Hepatocyte (in vitro differentiated cells): ENCODE results near the gene USH2A. TPM values are rescaled to one million over a fixed set of nuclear protein-coding genes. Genes with fewer than 3 reads are reported as not detected.

Experiments
- DNase-seq: peaks from one replicate; pipeline ENCODE4 v3.0.0-alpha.2; 2016; ENCODE audit warnings: low spot score
- H2AFZ ChIP-seq: fragments of 200-600 bp; sonication (generic); 2 replicates; pipeline ENCODE4 v1.6.0; 2016; ENCODE audit warnings: antibody characterized with exemption, mild to moderate bottlenecking
- H3K27ac ChIP-seq: fragments of 200-600 bp; sonication (generic); 2 replicates; pipeline ENCODE4 v1.5.1; 2016; ENCODE audit warnings: mild to moderate bottlenecking
- H3K27me3 ChIP-seq: fragments of 200-600 bp; sonication (generic); 2 replicates; pipeline ENCODE4 v1.6.1; 2016
- H3K36me3 ChIP-seq: fragments of 200-600 bp; sonication (generic); replicated peaks from 2 replicates; pipeline ENCODE4 v1.5.1; 2016; ENCODE audit warnings: low read depth; ENCODE audit not compliant: insufficient read depth
- H3K4me1 ChIP-seq: fragments of 200-600 bp; sonication (generic); 2 replicates; pipeline ENCODE4 v1.5.1; 2016; ENCODE audit warnings: mild to moderate bottlenecking, moderate library complexity; ENCODE audit not compliant: insufficient read depth
- H3K4me2 ChIP-seq: fragments of 200-600 bp; sonication (generic); 2 replicates; pipeline ENCODE4 v1.6.0; 2016
- H3K4me3 ChIP-seq: fragments of 200-600 bp; sonication (generic); 2 replicates; pipeline ENCODE4 v1.5.1; 2016; ENCODE audit warnings: mild to moderate bottlenecking
- H3K79me2 ChIP-seq: fragments of 200-600 bp; sonication (generic); 2 replicates; pipeline ENCODE4 v1.6.0; 2017; ENCODE audit warnings: mild to moderate bottlenecking
- H3K9me2 ChIP-seq: fragments of 200-600 bp; sonication (generic); replicated peaks from 2 replicates; pipeline ENCODE4 v1.6.0; 2017; ENCODE audit warnings: mild to moderate bottlenecking; ENCODE audit not compliant: insufficient read depth
- H3K9me3 ChIP-seq: fragments of 200-600 bp; sonication (generic); 2 replicates; pipeline ENCODE4 v1.5.1; 2016; ENCODE audit warnings: low read depth, mild to moderate bottlenecking
- H4K20me1 ChIP-seq: fragments of 200-600 bp; sonication (generic); 2 replicates; pipeline ENCODE4 v1.6.0; 2016; ENCODE audit warnings: mild to moderate bottlenecking; ENCODE audit not compliant: insufficient read depth, poor library complexity, severe bottlenecking
- CTCF ChIP-seq: fragments of 200-600 bp; sonication (generic); IDR thresholded peaks from 2 replicates; pipeline ENCODE4 v1.5.1; 2016; ENCODE audit warnings: antibody characterized with exemption, mild to moderate bottlenecking; ENCODE audit not compliant: poor library complexity
- EZH2 ChIP-seq: fragments of 200-600 bp; sonication (generic); IDR thresholded peaks from 2 replicates; pipeline ENCODE4 v1.6.1; 2016; ENCODE audit warnings: antibody characterized with exemption, mild to moderate bottlenecking, borderline replicate concordance
- EZH2phosphoT487 ChIP-seq: fragments of 200-600 bp; sonication (generic); IDR thresholded peaks from one replicate; pipeline ENCODE4 v1.6.1; 2018; ENCODE audit warnings: antibody characterized with exemption, mild to moderate bottlenecking, low read depth, moderate library complexity; ENCODE audit not compliant: unreplicated experiment, severe bottlenecking
- WGBS: methylation state at CpG from one replicate; pipeline ENCODE4 v1.1.6; 2016; ENCODE audit warnings: low lambda C conversion rate; ENCODE audit errors: missing lambda C conversion rate; 5-methylcytosine and 5-hydroxymethylcytosine counted together
- polyA plus RNA-seq: library from polyadenylated mRNA; unstranded; fragments of >200 nt; fragmentation: Nextera tagmentation; extraction: Ambion mirVana; gene quantifications from 2 replicates; pipeline ENCODE4 v1.2.1, GENCODE V29; 2016
- total RNA-seq: library from RNA; depleted of rRNA; stranded (reverse); fragments of >200 nt; gene quantifications from 2 replicates; pipeline ENCODE4 v1.2.3, GENCODE V29; 2014

Gene USH2A
- total and polyA plus RNA-seq, 2 experiments from 2014 or later = 0.07 TPM; not detected in 1

GRCh38 chr1:216247937-216248336, 175.3 kb downstream of the USH2A start:
- WGBS = 58% methylated on average over 1 of the region's 1 CpG
- H3K79me2 ChIP-seq = no peaks in the 10 kb centered on the region
- no peaks in the 10 kb centered on the region for H3K9me3 ChIP-seq
- H2AFZ ChIP-seq = no peak overlapping the region
- H3K27ac ChIP-seq = no peak overlapping the region
- DNase-seq = no peak
- no peak overlapping the region for H3K4me2 ChIP-seq
- no peaks in the 10 kb centered on the region for H3K27me3 ChIP-seq
- no peaks in the 10 kb centered on the region for H3K9me2 ChIP-seq
- H3K4me1 ChIP-seq = no peaks in the 10 kb centered on the region
- H4K20me1 ChIP-seq = no peaks in the 10 kb centered on the region
- TF ChIP-seq EZH2 = no peak
- no peak overlapping the region for H3K4me3 ChIP-seq
- H3K36me3 ChIP-seq = no peaks in the 10 kb centered on the region

GRCh38 chr1:216246577-216247203, 176.6 kb downstream of the USH2A start:
- DNase-seq = no peak
- H3K9me2 ChIP-seq = no peaks in the 10 kb centered on the region
- H3K36me3 ChIP-seq = no peaks in the 10 kb centered on the region
- no peaks in the 10 kb centered on the region for H3K9me3 ChIP-seq
- no peaks in the 10 kb centered on the region for H3K27me3 ChIP-seq
- no peak overlapping the region for H3K4me2 ChIP-seq
- H3K79me2 ChIP-seq = no peaks in the 10 kb centered on the region
- 68% methylated on average over 4 of the region's 4 CpGs for WGBS
- no peaks in the 10 kb centered on the region for H4K20me1 ChIP-seq
- H2AFZ ChIP-seq = no peak overlapping the region
- H3K4me3 ChIP-seq = no peak overlapping the region
- no peak overlapping the region for H3K27ac ChIP-seq
- TF ChIP-seq EZH2 = no peak
- TF ChIP-seq CTCF = no peak
- TF ChIP-seq EZH2phosphoT487 = no peak
- no peaks in the 10 kb centered on the region for H3K4me1 ChIP-seq

GRCh38 chr1:216238844-216239243, 184.4 kb downstream of the USH2A start:
- Histone ChIP-seq H3K4me2 (peak overlapping the region; percentile 16), H3K4me1 (no peaks in the 10 kb centered on the region), H2AFZ (no peak overlapping the region), H4K20me1 (no peaks in the 10 kb centered on the region), H3K27me3 (no peaks in the 10 kb centered on the region), H3K9me2 (no peaks in the 10 kb centered on the region), H3K9me3 (no peaks in the 10 kb centered on the region), H3K27ac (no peak overlapping the region), H3K79me2 (no peaks in the 10 kb centered on the region), H3K4me3 (no peak overlapping the region), H3K36me3 (no peaks in the 10 kb centered on the region)
- no peak for TF ChIP-seq CTCF
- TF ChIP-seq EZH2 = no peak
- TF ChIP-seq EZH2phosphoT487 = no peak
- 64% methylated on average over 1 of the region's 1 CpG for WGBS
- DNase-seq = no peak

- no peak for DNase-seq
- H2AFZ ChIP-seq = no peak overlapping the region
- H3K4me2 ChIP-seq = peak overlapping the region; percentile 16
- H3K4me3 ChIP-seq = no peak overlapping the region
- no peaks in the 10 kb centered on the region for H3K9me3 ChIP-seq
- H3K36me3 ChIP-seq = no peaks in the 10 kb centered on the region
- no peaks in the 10 kb centered on the region for H3K9me2 ChIP-seq
- no peaks in the 10 kb centered on the region for H3K79me2 ChIP-seq
- TF ChIP-seq CTCF (no peak), EZH2 (no peak), EZH2phosphoT487 (peak; percentile 96)
- no peaks in the 10 kb centered on the region for H4K20me1 ChIP-seq
- 60% methylated on average over 3 of the region's 3 CpGs for WGBS
- no peak overlapping the region for H3K27ac ChIP-seq
- no peaks in the 10 kb centered on the region for H3K27me3 ChIP-seq
- no peaks in the 10 kb centered on the region for H3K4me1 ChIP-seq
These were observed 185.2 kb downstream of the USH2A start for GRCh38 chr1:216237927-216238542.
